ENCODE results near the gene DLX1. TPM values are rescaled to one million over a fixed set of nuclear protein-coding genes. Genes with fewer than 3 reads are reported as not detected.
A peak's percentile ranks its signal among the peaks of the same experiment; 100 is the strongest.

The DLX1 gene
- total RNA-seq, 2 experiments from 2014 or later: not detected

DNA sequence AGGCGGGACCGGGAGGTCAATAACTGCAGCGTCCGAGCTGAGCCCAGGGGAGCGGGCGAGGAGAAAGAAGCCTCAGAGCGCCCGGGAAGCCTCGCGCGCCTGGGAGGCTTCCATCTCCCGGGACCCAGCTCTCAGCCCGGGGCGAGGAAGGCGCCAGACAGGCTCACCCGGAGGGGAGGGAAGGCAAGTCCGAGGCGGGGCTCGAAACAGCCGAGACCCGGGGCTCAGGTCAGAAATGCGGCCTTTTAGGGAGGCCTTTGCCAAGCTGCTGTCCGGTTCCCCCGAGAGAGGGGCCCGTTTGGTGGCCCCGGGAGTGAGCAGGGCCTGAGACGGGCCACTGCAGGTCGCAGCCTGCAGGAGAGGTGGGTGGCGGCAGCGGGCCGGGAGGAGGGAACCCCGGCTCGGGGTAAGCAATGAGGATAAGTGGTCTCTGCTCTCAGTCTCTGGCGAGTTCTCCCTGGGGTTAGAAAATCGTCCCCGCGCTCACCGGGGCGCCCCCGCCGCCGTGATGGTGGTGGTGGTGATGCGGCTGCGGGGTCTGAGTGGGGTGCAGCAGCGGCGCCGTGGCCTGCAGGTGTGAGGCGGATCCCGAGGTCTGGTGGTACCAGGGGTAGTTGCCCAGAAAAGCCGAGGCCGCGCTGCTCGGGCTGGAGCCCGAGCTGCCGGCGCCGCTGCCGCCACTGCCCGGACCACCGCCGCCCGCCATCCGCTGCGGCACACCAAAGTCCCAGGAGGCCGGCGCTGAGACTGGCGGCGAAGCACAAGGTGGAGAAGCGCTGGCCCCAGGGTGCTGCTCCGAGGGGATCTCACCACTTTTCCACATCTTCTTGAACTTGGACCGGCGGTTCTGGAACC lies 15.0 kb downstream of the DLX1 start:
- no peak for ATAC-seq
- Mint-ChIP-seq H3K4me3 (no peak overlapping the region), H3K9me3 (ENCODE audit: low read depth) (no peaks in the 10 kb centered on the region), H3K27me3 (peaks cover 85% of the 10 kb centered on the region), H3K27ac (peak overlapping the region; percentile 11), H3K4me1 (peaks cover 54% of the 10 kb centered on the region), H3K36me3 (peaks cover 3% of the 10 kb centered on the region)
- DNase-seq: no peak
- CTCF ChIA-PET: interaction anchor here (0.9 to 7.8 kb wide), 9 partner anchors 8 to 397 kb away, joined by 3 to 142 read pairs (median 10); partner anchors contain the start of gene DLX1

DNA sequence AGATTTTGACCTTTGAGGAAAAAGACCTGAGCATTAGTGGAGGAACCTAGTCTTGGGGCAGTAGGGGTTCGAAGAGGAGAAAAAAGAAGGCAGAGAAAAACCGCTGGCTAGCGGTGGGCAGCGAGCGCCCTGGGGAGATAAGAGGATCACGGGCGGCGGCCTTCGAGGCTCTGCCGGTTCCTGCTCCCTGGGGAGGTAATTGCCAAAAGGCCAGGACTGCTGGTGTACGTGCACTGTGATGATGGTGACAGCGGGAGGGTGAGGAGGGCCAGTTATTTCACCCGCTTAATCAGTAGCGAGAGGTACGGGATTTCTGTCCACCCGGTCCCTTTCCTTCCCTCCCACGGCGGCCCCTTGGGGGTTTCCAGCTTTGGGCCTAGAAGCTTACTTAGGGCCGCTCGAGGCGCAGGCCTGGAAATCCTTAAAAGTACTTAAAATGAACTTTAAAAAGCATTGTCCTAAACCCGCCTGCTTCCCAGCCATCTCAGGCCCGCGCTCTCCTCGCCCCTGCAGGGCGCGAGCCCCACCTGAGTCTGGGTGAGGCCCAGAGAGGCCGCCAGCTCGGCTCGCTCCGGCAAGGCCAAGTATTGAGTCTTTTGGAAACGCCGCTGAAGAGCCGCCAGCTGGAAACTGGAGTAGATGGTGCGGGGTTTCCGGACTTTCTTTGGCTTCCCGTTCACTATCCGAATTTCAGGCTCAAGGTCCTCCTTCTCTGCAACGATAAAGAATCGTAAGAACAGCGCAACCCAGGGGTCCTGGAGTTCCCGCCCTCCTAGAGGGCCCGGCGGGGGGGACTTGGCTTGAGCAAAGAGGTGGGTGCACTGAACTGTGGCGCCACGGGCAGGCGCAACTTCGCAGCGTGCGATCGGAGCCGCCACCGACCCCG lies 15.9 kb downstream of the DLX1 start:
- CTCF ChIA-PET: interaction anchor here (1.3 to 7.8 kb wide), 7 partner anchors 9 to 398 kb away, joined by 6 to 142 read pairs (median 11); partner anchors contain the start of gene DLX1
- Mint-ChIP-seq H3K36me3 (peaks cover 3% of the 10 kb centered on the region), H3K4me1 (peaks cover 53% of the 10 kb centered on the region), H3K27me3 (peaks cover 85% of the 10 kb centered on the region), H3K9me3 (ENCODE audit: low read depth) (no peaks in the 10 kb centered on the region), H3K4me3 (peak overlapping the region; percentile 67), H3K27ac (peak overlapping the region; percentile 14)
- no peak for ATAC-seq
- no peak for DNase-seq

GRCh38 chr2:172101821-172102390 lies 16.6 kb downstream of the DLX1 start:
- Mint-ChIP-seq H3K27me3 (peaks cover 85% of the 10 kb centered on the region), H3K36me3 (peaks cover 3% of the 10 kb centered on the region), H3K9me3 (ENCODE audit: low read depth) (no peaks in the 10 kb centered on the region), H3K4me1 (peaks cover 56% of the 10 kb centered on the region), H3K27ac (peak overlapping the region; percentile 14), H3K4me3 (peak overlapping the region; percentile 67)
- CTCF ChIA-PET: interaction anchor here (1.3 to 7.8 kb wide), 9 partner anchors 10 to 399 kb away, joined by 4 to 142 read pairs (median 9); partner anchors contain the start of gene DLX1
- DNase-seq: no peak
- peak; percentile 22 for ATAC-seq

GRCh38 chr2:172102391-172103359 lies 17.4 kb downstream of the DLX1 start, which contains the start of gene DLX2:
TSS of gene DLX2 (minus strand) at chr2:172102900. CDS start at chr2:172102538, 362 bp downstream.
- peak; percentile 64 for ATAC-seq
- Mint-ChIP-seq H3K27me3 (peaks cover 83% of the 10 kb centered on the region), H3K4me1 (peaks cover 54% of the 10 kb centered on the region), H3K4me3 (peak within 1 kb of the TSS; percentile 67), H3K9me3 (ENCODE audit: low read depth) (no peaks in the 10 kb centered on the region), H3K36me3 (peaks cover 3% of the 10 kb centered on the region), H3K27ac (peak within 1 kb of the TSS; percentile 63)
- peak; percentile 84 for DNase-seq
- CTCF ChIA-PET: interaction anchor here (0.6 to 7.8 kb wide), 21 partner anchors 10 to 414 kb away, joined by 3 to 142 read pairs (median 5); partner anchors contain the start of genes DLX1 and METAP1D

DNA sequence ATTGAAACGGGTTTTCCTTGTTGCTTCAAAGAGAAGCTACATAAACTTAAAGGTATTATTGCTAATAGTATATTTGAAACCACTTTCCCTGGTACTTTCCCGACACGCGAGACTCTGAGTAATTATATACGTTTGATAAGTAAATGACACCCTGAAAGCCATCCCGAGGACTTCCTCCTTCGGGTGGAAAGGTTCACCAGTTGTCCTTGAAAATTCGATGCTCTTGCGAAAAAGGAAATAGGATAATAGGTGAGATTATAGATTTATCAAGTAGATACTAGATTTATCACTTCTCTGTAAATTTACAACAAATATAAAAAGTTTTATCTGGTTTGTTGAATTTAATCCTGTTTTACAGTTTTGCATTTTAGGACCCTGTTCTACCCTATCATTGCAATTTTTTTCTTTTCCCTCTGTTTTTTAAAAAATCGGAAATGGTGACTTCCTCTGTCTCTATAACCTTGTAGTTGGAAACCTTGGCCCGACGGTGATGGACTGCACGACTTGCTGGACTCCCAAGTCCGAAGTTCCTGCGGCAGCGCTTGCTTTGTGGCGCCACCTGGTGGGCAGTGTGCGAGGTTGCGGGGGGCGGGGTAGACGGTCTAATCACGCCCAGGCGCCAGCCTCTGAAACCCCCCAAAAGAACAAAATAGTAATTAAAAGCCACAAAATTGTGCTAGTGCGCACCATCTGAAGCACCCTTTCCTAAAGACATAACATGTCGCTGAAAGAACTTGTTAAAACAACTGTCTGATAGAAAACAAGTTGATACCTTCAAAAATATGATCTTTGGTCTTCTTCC lies 18.4 kb downstream of the DLX1 start:
- Mint-ChIP-seq H3K27ac (peak overlapping the region; percentile 63), H3K27me3 (peaks cover 85% of the 10 kb centered on the region), H3K36me3 (no peaks in the 10 kb centered on the region), H3K4me1 (peaks cover 55% of the 10 kb centered on the region), H3K9me3 (ENCODE audit: low read depth) (no peaks in the 10 kb centered on the region), H3K4me3 (peak overlapping the region; percentile 67)
- ATAC-seq (peak; percentile 15), DNase-seq (peak; percentile 80)
- CTCF ChIA-PET: interaction anchor here (0.6 to 7.8 kb wide), 28 partner anchors 9 to 415 kb away, joined by 3 to 142 read pairs (median 4); partner anchors contain the start of genes DLX1 and METAP1D

DNA sequence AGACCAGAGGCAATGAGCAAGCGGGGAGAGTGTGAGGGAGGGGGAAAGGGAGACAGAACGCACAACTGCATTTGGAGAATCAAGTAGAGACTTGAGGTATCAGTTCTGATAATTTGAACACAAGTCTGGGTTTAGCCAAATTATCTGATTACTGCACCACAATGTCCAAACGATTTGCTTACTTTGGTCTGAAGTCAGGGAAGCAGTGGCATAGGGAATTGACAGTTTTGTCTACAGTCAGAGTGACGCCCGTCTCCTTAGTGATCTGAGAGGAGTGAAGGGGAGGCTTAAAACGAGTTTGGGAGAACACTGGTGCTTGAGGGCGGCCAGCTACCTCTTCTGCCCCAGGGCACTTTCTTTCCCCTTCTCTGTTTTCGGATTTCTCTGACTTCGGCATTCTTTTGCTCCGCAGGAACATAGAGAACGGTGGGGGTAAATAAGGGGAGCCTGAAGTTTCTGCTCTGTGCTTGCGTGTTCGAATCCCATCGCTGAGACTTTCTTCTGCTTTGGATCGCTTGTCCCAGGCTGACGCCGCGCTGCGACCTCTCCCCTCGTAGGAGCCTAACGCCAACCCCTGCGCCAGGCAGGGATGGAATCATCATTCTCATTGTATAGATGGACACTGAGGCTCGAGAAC lies 20.3 kb downstream of the DLX1 start:
- H3K9me3 Mint-ChIP-seq (ENCODE audit: low read depth): no peaks in the 10 kb centered on the region
- ATAC-seq: no peak
- no peak overlapping the region for H3K4me3 Mint-ChIP-seq
- CTCF ChIA-PET: interaction anchor here (0.7 to 7.8 kb wide), 21 partner anchors 12 to 1916 kb away, joined by 3 to 142 read pairs (median 5); partner anchors contain the start of gene DLX1
- peaks cover 89% of the 10 kb centered on the region for H3K27me3 Mint-ChIP-seq
- no peak overlapping the region for H3K27ac Mint-ChIP-seq
- H3K36me3 Mint-ChIP-seq: no peaks in the 10 kb centered on the region
- H3K4me1 Mint-ChIP-seq: peaks cover 52% of the 10 kb centered on the region
- DNase-seq: no peak

DNA sequence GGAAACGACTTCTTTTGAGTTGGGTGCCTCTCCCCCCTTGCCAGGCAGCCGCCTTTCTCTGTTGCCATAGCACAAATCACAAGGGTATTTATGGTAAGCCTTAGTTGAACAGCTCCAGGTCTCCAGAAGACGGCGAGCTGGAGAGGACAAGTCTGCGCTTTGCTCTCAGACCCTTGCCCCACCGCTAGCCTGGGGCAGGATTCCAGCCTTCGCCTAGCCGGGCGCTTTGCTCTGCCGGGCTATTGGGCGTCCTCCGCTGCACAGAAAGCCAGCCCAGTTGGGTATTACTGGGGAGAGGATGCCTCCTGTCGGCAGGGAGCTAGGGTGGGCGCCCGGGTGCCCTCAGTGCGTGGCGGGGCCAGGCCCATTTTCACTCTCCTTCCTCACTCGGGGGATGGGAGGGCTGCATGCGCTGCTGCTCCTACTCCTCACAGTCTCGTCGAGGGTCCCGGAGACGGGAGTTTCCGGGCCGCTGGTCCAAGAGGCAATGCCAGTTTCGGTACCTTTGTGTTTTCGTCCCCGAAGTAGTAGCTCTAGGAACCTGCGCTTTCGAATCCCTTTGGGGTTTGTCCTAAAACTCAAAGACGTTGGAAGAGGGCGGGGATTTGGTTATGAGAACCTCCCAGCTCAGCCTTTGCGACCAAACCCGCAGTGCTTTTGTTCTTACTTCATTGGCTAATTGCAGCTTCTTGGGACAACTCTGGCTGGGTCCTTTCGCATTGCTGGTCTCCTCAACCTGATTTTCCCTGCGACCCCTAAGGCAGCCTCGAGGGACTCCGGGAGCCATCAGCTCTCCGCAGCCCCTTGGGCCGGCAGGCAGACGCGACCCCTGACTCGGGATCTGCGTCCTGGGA lies 21.0 kb downstream of the DLX1 start:
- H3K36me3 Mint-ChIP-seq: no peaks in the 10 kb centered on the region
- DNase-seq: peak; percentile 66
- peak; percentile 53 for ATAC-seq
- no peak overlapping the region for H3K27ac Mint-ChIP-seq
- H3K27me3 Mint-ChIP-seq: peaks cover 84% of the 10 kb centered on the region
- H3K4me1 Mint-ChIP-seq: peaks cover 47% of the 10 kb centered on the region
- H3K9me3 Mint-ChIP-seq (ENCODE audit: low read depth): no peaks in the 10 kb centered on the region
- CTCF ChIA-PET: interaction anchor here (0.7 to 7.8 kb wide), 30 partner anchors 9 to 1132 kb away, joined by 3 to 142 read pairs (median 5); partner anchors contain the start of genes DLX1 and DYNC1I2
- peak overlapping the region; percentile 67 for H3K4me3 Mint-ChIP-seq

DNA sequence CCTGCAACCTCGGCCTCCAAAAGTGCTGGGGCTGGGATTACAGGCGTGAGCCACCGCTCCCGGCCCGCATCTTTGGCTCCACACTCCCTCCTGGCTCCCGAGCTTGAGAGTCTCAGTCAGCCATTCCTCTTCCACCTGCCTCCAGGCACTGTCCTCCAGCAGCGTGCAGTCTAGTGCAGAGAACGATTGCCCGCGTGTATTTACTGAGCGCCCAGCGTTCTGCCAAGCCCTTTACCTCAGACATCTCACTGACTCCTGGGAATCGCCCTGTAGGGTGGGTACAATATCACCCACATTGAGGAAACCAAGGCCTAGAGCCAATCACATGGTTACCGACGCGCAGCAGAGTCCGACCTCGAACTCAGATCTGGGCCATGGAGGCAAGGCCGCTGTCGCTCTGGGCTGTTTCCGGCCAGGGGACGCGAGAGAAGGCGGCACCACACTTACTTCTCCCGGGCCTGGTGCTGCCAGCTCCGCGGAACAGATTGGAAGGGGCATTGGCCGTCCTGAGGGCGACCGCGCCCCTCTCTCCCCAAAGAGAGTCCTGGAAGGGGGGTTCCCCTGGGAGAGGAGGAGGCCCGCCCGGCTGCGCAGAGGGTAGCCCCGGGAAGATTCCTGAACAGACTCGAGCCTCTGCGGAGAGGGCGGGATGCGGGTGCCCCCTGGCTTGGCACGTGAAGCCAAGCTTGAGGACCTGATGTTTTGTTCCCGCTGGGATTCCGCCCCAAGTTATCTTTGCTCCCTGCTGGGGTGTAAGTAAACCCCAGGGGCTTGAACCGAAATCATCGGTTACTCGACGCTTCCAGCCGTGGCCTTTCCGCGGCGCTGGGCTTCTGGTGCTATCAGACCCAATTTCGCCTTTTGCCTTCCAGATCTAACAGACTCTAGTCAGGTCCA lies 22.6 kb downstream of the DLX1 start:
- H3K27me3 Mint-ChIP-seq: peaks cover 72% of the 10 kb centered on the region
- ATAC-seq: no peak
- CTCF ChIA-PET: interaction anchor here (0.6 to 7.8 kb wide), 12 partner anchors 11 to 1134 kb away, joined by 3 to 142 read pairs (median 4); no protein-coding TSS in a partner anchor
- no peak overlapping the region for H3K27ac Mint-ChIP-seq
- no peaks in the 10 kb centered on the region for H3K9me3 Mint-ChIP-seq (ENCODE audit: low read depth)
- no peaks in the 10 kb centered on the region for H3K36me3 Mint-ChIP-seq
- H3K4me3 Mint-ChIP-seq: no peak overlapping the region
- no peak for DNase-seq
- H3K4me1 Mint-ChIP-seq: peaks cover 36% of the 10 kb centered on the region

- no peak for ATAC-seq
- H3K4me3 Mint-ChIP-seq: no peak overlapping the region
- no peaks in the 10 kb centered on the region for H3K9me3 Mint-ChIP-seq (ENCODE audit: low read depth)
- CTCF ChIA-PET: interaction anchor here (0.9 to 3.9 kb wide), 2 partner anchors 21 to 509 kb away, joined by 3 to 20 read pairs; no protein-coding TSS in a partner anchor
- peaks cover 67% of the 10 kb centered on the region for H3K27me3 Mint-ChIP-seq
- no peaks in the 10 kb centered on the region for H3K36me3 Mint-ChIP-seq
- H3K4me1 Mint-ChIP-seq: peaks cover 30% of the 10 kb centered on the region
- no peak overlapping the region for H3K27ac Mint-ChIP-seq
- DNase-seq: no peak
Measured at GRCh38 chr2:172108587-172108930, 23.3 kb downstream of the DLX1 start.
